Left lung (tissue), 10 donors: ENCODE measurements around the gene ZNF260. TPM values are rescaled to one million over a fixed set of nuclear protein-coding genes. Genes with fewer than 3 reads are reported as not detected.
"Not testable (repeated sequence)": the region's sequence is repeated elsewhere in the genome, so short reads cannot be mapped to it uniquely, and the experiment has no call there.

Experiments
- ATAC-seq: fragments of 200-7000 bp; cut with Tn5 transposase; one replicate; pipeline ENCODE4 v1.9.1; 2020; ENCODE audit warnings: moderate library complexity
- DNase-seq, 4 donors: peaks; one replicate each; pipeline ENCODE4 v3.0.0-alpha.2; 2013 to 2020
- H3K27ac ChIP-seq, 2 donors: fragments of 200-600 bp; sonication (generic) in 1 of 2; one replicate each; pipeline versions ENCODE4 v1.5.0 to v1.8.0; 2020 to 2021
- H3K27me3 ChIP-seq, 2 donors: fragments of 200-600 bp; sonication (generic) in 1 of 2; one replicate each; pipeline versions ENCODE4 v1.5.0 to v1.8.0; 2020 to 2021
- H3K36me3 ChIP-seq, 2 donors: fragments of 200-600 bp; sonication (generic) in 1 of 2; one replicate each; pipeline versions ENCODE4 v1.5.0 to v1.8.0; 2020 to 2021
- H3K4me1 ChIP-seq, 2 donors: fragments of 200-600 bp; one replicate each; pipeline ENCODE4 v1.8.0; 2021
- H3K4me3 ChIP-seq, 2 donors: fragments of 200-600 bp; sonication (generic) in 1 of 2; one replicate each; pipeline versions ENCODE4 v1.5.0 to v1.8.0; 2020 to 2021; ENCODE audit warnings: mild to moderate bottlenecking in 1 of 2
- H3K9me3 ChIP-seq, 2 donors: fragments of 200-600 bp; sonication (generic) in 1 of 2; one replicate each; pipeline versions ENCODE4 v1.5.0 to v1.8.0; 2020 to 2021
- intact Hi-C, 2 donors: fragments of 100-400 bp; cut with DNase I; formaldehyde crosslinking; loops; one replicate each; pipeline versions ENCODE4 v1.11.2 to v1.14.2; 2022
- polyA plus RNA-seq, 6 donors: library from polyadenylated mRNA; unstranded; fragments of 120-200 nt; gene quantifications; one replicate each; pipeline ENCODE4 v1.2.1, GENCODE V29; 2013; ENCODE audit not compliant: insufficient read length in 6 of 6
- total RNA-seq, 2 donors: library from RNA; stranded (reverse); fragmentation: NEBNext Ultra II Directional; extraction: Animal tissue kit (Norgen Biotek cat#: 25700); gene quantifications; one replicate each; pipeline ENCODE4 v1.2.1, GENCODE V29; 2021
- TF ChIP-seq, protein P1 (sequence below), 2 donors: fragments of 200-600 bp; sonication (generic) in 1 of 2; IDR thresholded peaks; one replicate each; pipeline versions ENCODE4 v1.5.0 to v1.8.0; 2021; ENCODE audit warnings: antibody characterized with exemption in 2 of 2
- donor health status: DM: no; HTN: yes; CAD: no.
- donor health status: DM: no; HTN: no; CAD: no.

The ZNF260 gene
- total and polyA plus RNA-seq, 8 donors: 8.5 to 31.9 (median 30.6) TPM

DNA sequence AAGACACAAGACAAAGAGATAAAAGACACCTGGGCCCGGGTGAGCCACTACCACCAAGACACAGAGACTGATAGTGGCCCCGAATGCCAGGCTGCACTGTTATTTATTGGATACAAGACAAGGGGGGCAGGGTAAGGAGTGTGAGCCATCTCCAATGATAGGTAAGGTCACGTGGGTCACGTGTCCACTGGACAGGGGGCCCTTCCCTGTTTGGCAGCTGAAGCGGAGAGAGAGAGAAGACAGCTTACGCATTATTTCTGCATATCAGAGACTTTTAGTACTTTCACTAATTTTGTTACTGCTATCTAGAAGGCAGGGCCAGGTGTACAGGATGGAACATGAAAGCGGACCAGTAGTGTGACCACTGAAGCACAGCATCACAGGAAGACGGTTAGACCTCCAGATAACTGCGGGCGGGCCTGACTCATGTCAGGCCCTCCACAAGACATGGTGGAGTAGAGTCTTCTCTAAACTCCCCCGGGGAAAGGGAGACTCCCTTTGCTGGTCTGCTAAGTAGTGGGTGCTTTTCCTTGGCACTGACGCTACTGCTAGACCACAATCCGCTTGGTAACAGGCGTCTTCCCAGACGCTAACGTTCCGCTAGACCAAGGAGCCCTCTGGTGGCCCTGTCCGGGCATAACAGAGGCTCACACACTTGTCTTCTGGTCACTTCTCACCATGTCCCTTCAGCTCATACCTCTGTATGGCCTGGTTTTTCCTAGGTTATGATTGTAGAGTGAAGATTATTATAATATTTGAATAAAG is 35.2 kb downstream of the ZNF260 start:
- H3K4me3 ChIP-seq, ATAC-seq, H3K27ac ChIP-seq, H3K36me3 ChIP-seq, H3K27me3 ChIP-seq, intact Hi-C loops: not testable (repeated sequence)
- TF ChIP-seq, protein P1, sequence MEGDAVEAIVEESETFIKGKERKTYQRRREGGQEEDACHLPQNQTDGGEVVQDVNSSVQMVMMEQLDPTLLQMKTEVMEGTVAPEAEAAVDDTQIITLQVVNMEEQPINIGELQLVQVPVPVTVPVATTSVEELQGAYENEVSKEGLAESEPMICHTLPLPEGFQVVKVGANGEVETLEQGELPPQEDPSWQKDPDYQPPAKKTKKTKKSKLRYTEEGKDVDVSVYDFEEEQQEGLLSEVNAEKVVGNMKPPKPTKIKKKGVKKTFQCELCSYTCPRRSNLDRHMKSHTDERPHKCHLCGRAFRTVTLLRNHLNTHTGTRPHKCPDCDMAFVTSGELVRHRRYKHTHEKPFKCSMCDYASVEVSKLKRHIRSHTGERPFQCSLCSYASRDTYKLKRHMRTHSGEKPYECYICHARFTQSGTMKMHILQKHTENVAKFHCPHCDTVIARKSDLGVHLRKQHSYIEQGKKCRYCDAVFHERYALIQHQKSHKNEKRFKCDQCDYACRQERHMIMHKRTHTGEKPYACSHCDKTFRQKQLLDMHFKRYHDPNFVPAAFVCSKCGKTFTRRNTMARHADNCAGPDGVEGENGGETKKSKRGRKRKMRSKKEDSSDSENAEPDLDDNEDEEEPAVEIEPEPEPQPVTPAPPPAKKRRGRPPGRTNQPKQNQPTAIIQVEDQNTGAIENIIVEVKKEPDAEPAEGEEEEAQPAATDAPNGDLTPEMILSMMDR (IDR thresholded peaks at IDR 0.05): peak; percentile 41 to 54
- Histone ChIP-seq H3K4me1 (peaks cover 3 to 11% of the 10 kb centered on the region in 2 donors), H3K9me3 (peaks cover 0 to 46% of the 10 kb centered on the region in 2 donors)
- peak in 2 of 4 donors; percentile 22 to 48 for DNase-seq

DNA sequence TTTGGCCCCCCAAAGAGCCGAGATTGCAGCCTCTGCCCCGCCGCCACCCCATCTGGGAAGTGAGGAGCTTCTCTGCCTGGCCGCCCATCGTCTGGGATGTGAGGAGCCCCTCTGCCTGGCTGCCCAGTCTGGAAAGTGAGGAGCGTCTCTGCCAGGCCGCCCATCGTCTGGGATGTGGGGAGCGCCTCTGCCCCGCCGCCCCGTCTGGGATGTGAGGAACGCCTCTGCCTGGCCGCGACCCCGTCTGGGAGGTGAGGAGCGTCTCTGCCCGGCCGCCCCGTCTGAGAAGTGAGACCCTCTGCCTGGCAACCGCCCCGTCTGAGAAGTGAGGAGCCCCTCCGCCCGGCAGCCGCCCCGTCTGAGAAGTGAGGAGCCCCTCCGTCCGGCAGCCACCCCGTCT is 37.2 kb downstream of the ZNF260 start:
- H3K4me3 ChIP-seq, intact Hi-C loops, DNase-seq, ATAC-seq, H3K27ac ChIP-seq, H3K27me3 ChIP-seq, H3K36me3 ChIP-seq: not testable (repeated sequence)
- Histone ChIP-seq H3K4me1 (peaks cover 3 to 17% of the 10 kb centered on the region in 2 donors), H3K9me3 (peaks cover 0 to 33% of the 10 kb centered on the region in 2 donors)

DNA sequence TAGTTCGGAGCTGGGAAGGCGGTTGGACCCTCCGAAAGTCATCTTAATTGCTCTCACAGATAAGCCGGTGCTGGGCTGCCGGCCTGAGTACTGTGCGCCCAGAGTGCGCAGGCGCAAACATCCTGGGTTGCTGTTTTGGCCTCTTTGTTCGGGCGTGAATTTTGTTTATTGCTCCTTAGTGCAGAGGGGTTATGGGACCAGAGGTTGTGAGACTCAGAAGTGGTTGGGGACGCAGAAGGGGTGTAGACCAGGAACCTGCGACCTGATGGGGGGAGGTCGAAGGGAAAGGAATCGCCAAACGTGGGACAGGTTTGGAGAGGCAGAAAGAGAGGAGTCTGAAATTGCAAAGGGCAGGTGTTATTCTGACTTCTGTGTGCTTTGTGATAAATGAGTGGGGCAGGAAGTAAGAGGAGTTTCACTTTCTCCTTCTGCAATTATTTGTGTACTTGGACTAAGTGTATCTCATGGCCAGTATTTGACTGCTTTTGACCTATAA is 38.1 kb downstream of the ZNF260 start:
- TF ChIP-seq, protein P1 (IDR thresholded peaks at IDR 0.05): no peak
- Histone ChIP-seq H3K36me3 (peaks cover 0 to 10% of the 10 kb centered on the region in 2 donors), H3K27ac (peak overlapping the region; percentile 88 to 95), H3K27me3 (no peaks in the 10 kb centered on the region), H3K4me1 (peaks cover 3 to 17% of the 10 kb centered on the region in 2 donors), H3K9me3 (peaks cover 0 to 36% of the 10 kb centered on the region in 2 donors), H3K4me3 (peak overlapping the region; percentile 64 to 71)
- peak; percentile 1 for ATAC-seq
- DNase-seq: peak in 3 of 4 donors; percentile 84 to 94 (median 87)
- intact Hi-C loops: no loop called here

DNA sequence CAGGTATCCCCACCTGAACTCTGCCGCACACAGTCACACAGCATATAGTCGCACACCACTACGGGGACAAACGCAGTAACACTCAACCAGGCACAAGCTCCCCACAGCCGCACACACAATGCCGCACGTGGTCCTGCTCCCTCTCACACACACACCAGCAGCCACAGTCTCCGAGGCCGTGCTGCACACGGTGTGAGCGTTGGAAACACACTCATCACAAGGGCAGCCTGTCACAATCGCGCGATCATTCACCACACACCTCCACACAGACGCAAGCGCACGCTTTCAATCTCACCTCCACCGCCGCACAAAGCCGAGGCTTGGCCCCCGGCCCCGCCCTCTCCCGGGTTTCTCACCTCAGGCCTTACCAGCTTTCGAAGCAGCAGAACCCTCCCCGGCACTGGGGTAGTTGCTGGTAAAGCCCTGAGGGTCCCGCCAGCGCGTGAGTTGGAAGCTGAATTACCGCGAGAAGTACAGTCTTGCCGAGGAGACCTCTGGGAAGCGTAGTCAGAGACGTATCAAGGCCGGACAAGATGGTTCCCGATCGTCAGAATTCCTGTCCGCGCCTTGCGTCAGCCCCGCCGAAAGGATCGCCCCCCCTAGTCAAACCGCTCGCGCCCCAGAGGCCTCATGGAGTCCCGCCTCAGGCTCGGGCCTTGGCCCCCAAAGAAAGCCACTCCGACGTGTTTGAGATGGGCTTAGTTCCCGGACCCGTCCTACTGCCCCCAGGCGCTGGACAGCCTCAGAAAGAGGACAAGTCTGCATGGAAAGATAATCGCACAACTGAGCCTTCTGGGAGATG is 38.8 kb downstream of the ZNF260 start, which contains the start of gene ZNF566:
Gene ZNF566 (minus strand): TSS at position 444 of the 802 bp plus-strand sequence. CDS start 13,004 bp downstream, outside the sequence.
- DNase-seq (peak; percentile 91 to 96 (median 94)), ATAC-seq (peak; percentile 97)
- H3K4me1 ChIP-seq: peaks cover 3 to 17% of the 10 kb centered on the region in 2 donors
- H3K27ac ChIP-seq: peak within 1 kb of the TSS; percentile 88 to 95
- H3K9me3 ChIP-seq: peaks cover 0 to 36% of the 10 kb centered on the region in 2 donors
- no peaks in the 10 kb centered on the region for H3K27me3 ChIP-seq
- TF ChIP-seq, protein P1 (IDR thresholded peaks at IDR 0.05): no peak
- H3K36me3 ChIP-seq: peaks cover 0 to 10% of the 10 kb centered on the region in 2 donors
- H3K4me3 ChIP-seq: peak within 1 kb of the TSS; percentile 64 to 71
- intact Hi-C loops: no loop called here

DNA sequence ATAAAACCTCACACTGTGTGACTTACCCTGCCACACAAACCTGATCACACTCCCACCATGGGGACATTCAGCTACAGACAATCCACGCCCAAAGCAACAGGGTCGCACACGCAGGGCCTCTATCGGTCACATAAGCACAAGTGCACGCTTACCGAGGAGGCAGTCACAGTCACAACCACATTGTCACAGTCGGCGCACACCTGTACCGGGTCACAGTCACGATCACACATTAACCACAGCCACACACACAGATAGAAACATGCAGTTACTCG is 39.3 kb downstream of the ZNF260 start:
- TF ChIP-seq, protein P1 (IDR thresholded peaks at IDR 0.05): no peak
- ATAC-seq (peak; percentile 23), DNase-seq (peak in 1 of 4 donors; percentile 35)
- Histone ChIP-seq H3K4me3 (peak overlapping the region; percentile 64 to 71), H3K27ac (peak overlapping the region; percentile 88 to 95), H3K4me1 (peaks cover 3 to 17% of the 10 kb centered on the region in 2 donors), H3K36me3 (peaks cover 0 to 10% of the 10 kb centered on the region in 2 donors), H3K27me3 (no peaks in the 10 kb centered on the region), H3K9me3 (peaks cover 0 to 36% of the 10 kb centered on the region in 2 donors)
- intact Hi-C loops: no loop called here
